GM12878 (cell line): Measurements from ENCODE around the gene IFIT5. TPM values are rescaled to one million over a fixed set of nuclear protein-coding genes. Genes with fewer than 3 reads are reported as not detected.

Experiments used
- ATAC-seq: fragments of 200-7000 bp; cut with Tn5 transposase; 3 replicates; pipeline ENCODE4 v1.9.1; 2020; ENCODE audit warnings: mild to moderate bottlenecking, moderate library complexity
- BruUV-seq: library from RNA; stranded (reverse); fragments of 400-500 nt; replicated peaks from 2 replicates; lab custom pipeline; 2021; lab: Mats Ljungman, UMichigan
- CTCF ChIA-PET: fragments of 300-600 bp; sonication (Branson Sonifier 250); formaldehyde crosslinking; extraction: SDS; loops from one replicate; lab custom pipeline; 2021; ENCODE audit warnings: inconsistent platforms; lab: Yijun Ruan, JAX
- POLR2A ChIA-PET: fragments of 350-600 bp; formaldehyde crosslinking; extraction: SDS; loops from one replicate; lab custom pipeline; 2021; ENCODE audit warnings: inconsistent platforms; lab: Charles Lee
- RAD21 ChIA-PET: fragments of 300-600 bp; sonication (Branson Sonifier 250); formaldehyde crosslinking; loops from one replicate; lab custom pipeline; 2023; ENCODE audit warnings: antibody characterized with exemption; ENCODE audit not compliant: unreplicated experiment; lab: Charles Lee
- SMC1A ChIA-PET: fragments of 300-600 bp; sonication (Branson Sonifier 250); formaldehyde crosslinking; loops from one replicate; lab custom pipeline; 2023; ENCODE audit not compliant: unreplicated experiment, uncharacterized antibody; lab: Charles Lee
- DNase-seq: peaks from one replicate; pipeline ENCODE4 v3.0.0-alpha.2; 2011; ENCODE audit warnings: low read depth, low spot score
- FAIRE-seq: peaks from 3 replicates; lab custom pipeline; 2011; peaks lifted over from hg19 to GRCh38; lab: Jason Lieb, UNC
- H2AFZ ChIP-seq: 2 replicates; pipeline ENCODE4 v1.6.0; 2011; ENCODE audit warnings: low read depth, low read length, control low read depth; ENCODE audit not compliant: control insufficient read depth
- H3K27ac ChIP-seq: 2 replicates; pipeline ENCODE4 v1.5.1; 2011; ENCODE audit warnings: control low read depth; ENCODE audit not compliant: control insufficient read depth, insufficient read depth
- H3K27me3 ChIP-seq, 2 experiments: replicated peaks in 1 of 2; 2 replicates each; pipeline versions ENCODE4 v1.6.0 to v1.6.1; 2011; ENCODE audit warnings: low read length in 1 of 2; ENCODE audit not compliant: control insufficient read depth in 2 of 2, insufficient read depth in 2 of 2
- H3K36me3 ChIP-seq, 2 experiments: 2 replicates each; pipeline ENCODE4 v1.5.1; 2011; ENCODE audit warnings: low read length in 1 of 2; ENCODE audit not compliant: control insufficient read depth in 2 of 2, insufficient read depth in 2 of 2
- H3K4me1 ChIP-seq: 2 replicates; pipeline ENCODE4 v1.6.1; 2011; ENCODE audit warnings: mild to moderate bottlenecking, low read length, moderate library complexity, mixed read lengths; ENCODE audit not compliant: control insufficient read depth, insufficient read depth
- H3K4me2 ChIP-seq: 2 replicates; pipeline ENCODE4 v1.6.0; 2011; ENCODE audit warnings: control low read depth; ENCODE audit not compliant: control insufficient read depth, insufficient read depth
- H3K4me3 ChIP-seq: fragments of 200-600 bp; sonication (generic); 2 replicates; pipeline ENCODE4 v1.5.1; 2016
- H3K79me2 ChIP-seq: 2 replicates; pipeline ENCODE4 v1.6.0; 2011; ENCODE audit warnings: low read length; ENCODE audit not compliant: control insufficient read depth, insufficient read depth
- H3K9ac ChIP-seq: 2 replicates; pipeline ENCODE4 v1.8.0; 2011; ENCODE audit warnings: low read length, control low read depth, mixed read lengths; ENCODE audit not compliant: control insufficient read depth, insufficient read depth
- H3K9me3 ChIP-seq: replicated peaks from 3 replicates; pipeline ENCODE4 v1.5.1; 2011; ENCODE audit warnings: mild to moderate bottlenecking, low read length; ENCODE audit not compliant: control insufficient read depth, insufficient read depth
- H4K20me1 ChIP-seq: 2 replicates; pipeline ENCODE4 v1.6.0; 2011; ENCODE audit not compliant: control insufficient read depth, insufficient read depth
- NFXL1 ChIP-seq: fragments of 450-650 bp; IDR thresholded peaks from 2 replicates; pipeline ENCODE4 v1.6.1; 2017; ENCODE audit warnings: antibody characterized with exemption, mild to moderate bottlenecking, borderline replicate concordance
- PML ChIP-seq: IDR thresholded peaks from 2 replicates; pipeline ENCODE4 v1.6.1; 2012; ENCODE audit warnings: low read length, inconsistent platforms
- RFX5 ChIP-seq: IDR thresholded peaks from 2 replicates; pipeline ENCODE4 v1.6.1; 2011; ENCODE audit warnings: low read depth, low read length, improper control_type of control experiment
- SIX5 ChIP-seq: IDR thresholded peaks from 2 replicates; pipeline ENCODE4 v1.6.1; 2011; ENCODE audit warnings: mild to moderate bottlenecking, low read depth, low read length, moderate library complexity; ENCODE audit not compliant: severe bottlenecking
- in situ Hi-C: fragments of 300-500 bp; cut with MboI; formaldehyde crosslinking; loops from 9 replicates; pipeline ENCODE4 v1.14.3; 2018; ENCODE audit warnings: mixed read lengths
- intact Hi-C: fragments of 100-400 bp; cut with micrococcal nuclease; formaldehyde crosslinking; loops from one replicate; pipeline ENCODE4 v1.14.2; 2022; ENCODE audit not compliant: unreplicated experiment
- polyA plus RNA-seq, 11 experiments: library from polyadenylated mRNA; depleted of rRNA in 4 of 11; unstranded in 6 of 11; stranded (reverse) in 5 of 11; fragments of >200 nt; fragmentation: Nextera tagmentation in 4 of 11; fragmentation: Illumina TruSeq in 1 of 11; extraction: Ambion mirVana in 4 of 11; extraction: Trizol in 1 of 11; gene quantifications; 1 replicate in 1 of 11; 2 replicates in 10 of 11; pipeline versions ENCODE4 v1.2.1 to v1.2.3, GENCODE V29; 2011 to 2016; ENCODE audit warnings: inconsistent platforms in 2 of 11, missing spikeins in 2 of 11, low read depth in 1 of 11
- total RNA-seq, 4 experiments: library from RNA; depleted of rRNA in 3 of 4; stranded (reverse); fragments of >200 nt in 3 of 4; fragmentation: Illumina TruSeq in 1 of 4; extraction: Trizol in 1 of 4; gene quantifications; 2 replicates each; pipeline versions ENCODE4 v1.2.1 to v1.2.3, GENCODE V29; 2013 to 2021
- TF ChIP-seq, protein P1 (sequence below): fragments of 150-350 bp; IDR thresholded peaks from 2 replicates; pipeline ENCODE4 v1.6.1; 2014; ENCODE audit warnings: mild to moderate bottlenecking, low read depth, low read length
- TF ChIP-seq, protein P2 (sequence below): IDR thresholded peaks from 2 replicates; pipeline ENCODE4 v1.6.1; 2012; ENCODE audit warnings: mild to moderate bottlenecking, low read depth, low read length

The IFIT5 gene
- total and polyA plus RNA-seq, 10 of the 15 experiments (the other 5 are each of a cell fraction or from before 2014, with no cell fraction given) = 5.9 to 17.0 (median 10.4) TPM

DNA sequence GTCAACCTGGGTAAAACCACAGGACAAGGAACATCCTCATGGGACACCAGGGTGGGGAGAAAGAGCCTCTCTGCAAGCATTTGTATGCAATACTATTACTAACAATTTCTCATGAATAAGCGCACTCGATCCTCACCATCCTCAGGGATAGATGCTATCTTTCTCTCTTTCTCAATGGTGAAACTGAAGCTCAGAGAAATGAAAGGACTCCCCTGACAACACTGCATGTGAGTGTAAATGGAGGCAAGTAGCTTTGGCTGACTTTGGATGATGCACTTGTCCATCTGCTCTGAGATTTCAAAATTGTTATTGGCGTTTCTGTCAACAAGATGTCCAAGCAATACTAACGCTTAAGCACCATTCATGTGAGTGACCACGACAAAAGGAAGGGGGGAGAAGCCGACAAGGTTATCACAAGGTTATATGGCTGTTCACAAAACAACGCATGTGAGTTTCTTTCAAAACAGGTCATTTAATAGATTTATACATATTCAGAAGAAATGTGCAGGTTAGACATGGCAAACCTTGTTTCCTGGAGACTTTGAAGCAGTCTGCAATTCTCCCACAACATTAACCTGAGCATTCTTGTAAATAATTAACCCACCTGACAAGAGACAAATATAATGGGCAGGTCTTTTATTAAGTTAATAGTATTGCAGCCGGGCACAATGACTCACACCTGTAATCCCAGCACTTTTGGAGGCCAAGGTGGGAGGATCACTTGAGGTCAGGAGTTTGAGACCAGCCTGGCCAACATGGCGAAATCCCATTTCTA lies 54.0 kb downstream of the IFIT5 start (continued):
- no peak for TF ChIP-seq SIX5
- no peak for TF ChIP-seq PML
- TF ChIP-seq, protein P1, sequence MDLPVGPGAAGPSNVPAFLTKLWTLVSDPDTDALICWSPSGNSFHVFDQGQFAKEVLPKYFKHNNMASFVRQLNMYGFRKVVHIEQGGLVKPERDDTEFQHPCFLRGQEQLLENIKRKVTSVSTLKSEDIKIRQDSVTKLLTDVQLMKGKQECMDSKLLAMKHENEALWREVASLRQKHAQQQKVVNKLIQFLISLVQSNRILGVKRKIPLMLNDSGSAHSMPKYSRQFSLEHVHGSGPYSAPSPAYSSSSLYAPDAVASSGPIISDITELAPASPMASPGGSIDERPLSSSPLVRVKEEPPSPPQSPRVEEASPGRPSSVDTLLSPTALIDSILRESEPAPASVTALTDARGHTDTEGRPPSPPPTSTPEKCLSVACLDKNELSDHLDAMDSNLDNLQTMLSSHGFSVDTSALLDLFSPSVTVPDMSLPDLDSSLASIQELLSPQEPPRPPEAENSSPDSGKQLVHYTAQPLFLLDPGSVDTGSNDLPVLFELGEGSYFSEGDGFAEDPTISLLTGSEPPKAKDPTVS = no peak

DNA sequence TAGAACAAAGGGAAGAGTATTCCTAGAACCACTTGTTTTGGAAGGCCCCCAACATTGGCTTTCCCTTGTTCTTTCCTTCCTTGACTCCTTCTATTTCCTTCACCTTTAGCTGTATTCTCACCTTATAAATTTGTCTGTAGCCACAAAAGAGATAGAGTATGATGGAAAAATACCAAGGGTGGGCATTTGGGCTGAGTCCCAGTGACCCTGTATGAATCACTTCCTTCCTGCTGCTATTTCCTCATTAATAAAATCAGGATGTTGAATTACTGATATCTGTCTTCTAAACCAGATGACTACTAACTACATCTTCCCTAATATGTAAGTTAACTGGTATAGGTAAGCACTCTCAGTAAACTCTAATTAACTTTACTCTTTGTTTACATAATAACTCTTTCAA lies 55.1 kb downstream of the IFIT5 start:
- ChIA-PET SMC1A (no interaction called here), POLR2A (no interaction called here)

More for the DNA sequence above, 55.1 kb downstream of the IFIT5 start:
- H3K4me1 ChIP-seq = no peaks in the 10 kb centered on the region
- no peak overlapping the region for H3K27ac ChIP-seq
- H3K4me3 ChIP-seq = no peak overlapping the region
- H3K9ac ChIP-seq = no peak overlapping the region
- no peaks in the 10 kb centered on the region for H4K20me1 ChIP-seq
- H3K9me3 ChIP-seq = no peaks in the 10 kb centered on the region
- TF ChIP-seq RFX5 (no peak), NFXL1 (no peak)
- TF ChIP-seq, protein P2, sequence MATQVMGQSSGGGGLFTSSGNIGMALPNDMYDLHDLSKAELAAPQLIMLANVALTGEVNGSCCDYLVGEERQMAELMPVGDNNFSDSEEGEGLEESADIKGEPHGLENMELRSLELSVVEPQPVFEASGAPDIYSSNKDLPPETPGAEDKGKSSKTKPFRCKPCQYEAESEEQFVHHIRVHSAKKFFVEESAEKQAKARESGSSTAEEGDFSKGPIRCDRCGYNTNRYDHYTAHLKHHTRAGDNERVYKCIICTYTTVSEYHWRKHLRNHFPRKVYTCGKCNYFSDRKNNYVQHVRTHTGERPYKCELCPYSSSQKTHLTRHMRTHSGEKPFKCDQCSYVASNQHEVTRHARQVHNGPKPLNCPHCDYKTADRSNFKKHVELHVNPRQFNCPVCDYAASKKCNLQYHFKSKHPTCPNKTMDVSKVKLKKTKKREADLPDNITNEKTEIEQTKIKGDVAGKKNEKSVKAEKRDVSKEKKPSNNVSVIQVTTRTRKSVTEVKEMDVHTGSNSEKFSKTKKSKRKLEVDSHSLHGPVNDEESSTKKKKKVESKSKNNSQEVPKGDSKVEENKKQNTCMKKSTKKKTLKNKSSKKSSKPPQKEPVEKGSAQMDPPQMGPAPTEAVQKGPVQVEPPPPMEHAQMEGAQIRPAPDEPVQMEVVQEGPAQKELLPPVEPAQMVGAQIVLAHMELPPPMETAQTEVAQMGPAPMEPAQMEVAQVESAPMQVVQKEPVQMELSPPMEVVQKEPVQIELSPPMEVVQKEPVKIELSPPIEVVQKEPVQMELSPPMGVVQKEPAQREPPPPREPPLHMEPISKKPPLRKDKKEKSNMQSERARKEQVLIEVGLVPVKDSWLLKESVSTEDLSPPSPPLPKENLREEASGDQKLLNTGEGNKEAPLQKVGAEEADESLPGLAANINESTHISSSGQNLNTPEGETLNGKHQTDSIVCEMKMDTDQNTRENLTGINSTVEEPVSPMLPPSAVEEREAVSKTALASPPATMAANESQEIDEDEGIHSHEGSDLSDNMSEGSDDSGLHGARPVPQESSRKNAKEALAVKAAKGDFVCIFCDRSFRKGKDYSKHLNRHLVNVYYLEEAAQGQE = no peak
- in situ Hi-C loops (no loop called here), intact Hi-C loops (no loop called here)
- H3K4me2 ChIP-seq = no peak overlapping the region
- DNase-seq (no peak), FAIRE-seq (no peak), ATAC-seq (no peak)
- CTCF ChIA-PET = no interaction called here
- no peaks in the 10 kb centered on the region for H3K79me2 ChIP-seq
- RAD21 ChIA-PET = no interaction called here
- no TSS peak for BruUV-seq
- no peaks in the 10 kb centered on the region for H3K36me3 ChIP-seq
- H2AFZ ChIP-seq = no peak overlapping the region
- no peaks in the 10 kb centered on the region for H3K27me3 ChIP-seq

Other genes starting within 250 kb of the IFIT5 start
Only the 7 nearest of the 8 such genes appear.
- gene CH25H, start 207.3 kb upstream of the IFIT5 start, total RNA-seq (2014; rRNA removed) = not detected in 2 replicates
- not detected in 2 replicates for gene CH25H, start 207.3 kb upstream of the IFIT5 start, total RNA-seq (2014; rRNA removed; fragmentation: Illumina TruSeq; extraction: Trizol)
- not detected in 2 replicates for gene CH25H, start 207.3 kb upstream of the IFIT5 start, total RNA-seq (2021)
- not detected in 2 replicates for gene CH25H, start 207.3 kb upstream of the IFIT5 start, polyA plus RNA-seq (2011; rRNA removed)
- gene CH25H, start 207.3 kb upstream of the IFIT5 start, polyA plus RNA-seq (2014; fragmentation: Illumina TruSeq; extraction: Trizol) = not detected in 2 replicates
- gene CH25H, start 207.3 kb upstream of the IFIT5 start, polyA plus RNA-seq (2014; fragmentation: Nextera tagmentation; extraction: Ambion mirVana) = not detected
- gene CH25H, start 207.3 kb upstream of the IFIT5 start, polyA plus RNA-seq (2014; rRNA removed) = not detected in 2 replicates
- not detected for gene CH25H, start 207.3 kb upstream of the IFIT5 start, polyA plus RNA-seq (2016; fragmentation: Nextera tagmentation; extraction: Ambion mirVana)
- gene LIPA, start 162.8 kb upstream of the IFIT5 start, total RNA-seq (2014; rRNA removed) = 33.0 and 44.9 TPM in 2 replicates
- 34.0 and 36.1 TPM in 2 replicates for gene LIPA, start 162.8 kb upstream of the IFIT5 start, total RNA-seq (2014; rRNA removed; fragmentation: Illumina TruSeq; extraction: Trizol)
- gene LIPA, start 162.8 kb upstream of the IFIT5 start, total RNA-seq (2021) = 32.3 and 33.8 TPM in 2 replicates
- gene LIPA, start 162.8 kb upstream of the IFIT5 start, polyA plus RNA-seq (2011; rRNA removed) = 43.0 and 59.4 TPM in 2 replicates
- gene LIPA, start 162.8 kb upstream of the IFIT5 start, polyA plus RNA-seq (2014; fragmentation: Illumina TruSeq; extraction: Trizol) = 46.5 and 64.2 TPM in 2 replicates
- 10 to 100 TPM; 36.0 to 45.2 TPM for gene LIPA, start 162.8 kb upstream of the IFIT5 start, polyA plus RNA-seq (2014; fragmentation: Nextera tagmentation; extraction: Ambion mirVana)
- gene LIPA, start 162.8 kb upstream of the IFIT5 start, polyA plus RNA-seq (2014; rRNA removed) = 25.7 and 31.1 TPM in 2 replicates
- 10 to 100 TPM; 44.1 to 50.3 TPM for gene LIPA, start 162.8 kb upstream of the IFIT5 start, polyA plus RNA-seq (2016; fragmentation: Nextera tagmentation; extraction: Ambion mirVana)
- gene IFIT2, start 112.5 kb upstream of the IFIT5 start, total RNA-seq (2014; rRNA removed) = 5.2 and 6.8 TPM in 2 replicates
- 10.7 and 13.4 TPM in 2 replicates for gene IFIT2, start 112.5 kb upstream of the IFIT5 start, total RNA-seq (2014; rRNA removed; fragmentation: Illumina TruSeq; extraction: Trizol)
- gene IFIT2, start 112.5 kb upstream of the IFIT5 start, total RNA-seq (2021) = 7.1 and 9.0 TPM in 2 replicates
- 9.4 and 15.7 TPM in 2 replicates for gene IFIT2, start 112.5 kb upstream of the IFIT5 start, polyA plus RNA-seq (2011; rRNA removed)
- gene IFIT2, start 112.5 kb upstream of the IFIT5 start, polyA plus RNA-seq (2014; fragmentation: Illumina TruSeq; extraction: Trizol) = 9.6 and 15.0 TPM in 2 replicates
- gene IFIT2, start 112.5 kb upstream of the IFIT5 start, polyA plus RNA-seq (2014; fragmentation: Nextera tagmentation; extraction: Ambion mirVana) = 10 to 100 TPM; 11.8 to 14.8 TPM
- gene IFIT2, start 112.5 kb upstream of the IFIT5 start, polyA plus RNA-seq (2014; rRNA removed) = 5.0 and 8.1 TPM in 2 replicates
- gene IFIT2, start 112.5 kb upstream of the IFIT5 start, polyA plus RNA-seq (2016; fragmentation: Nextera tagmentation; extraction: Ambion mirVana) = 1 to 10 TPM; 9.8 to 9.9 TPM
- 39.1 and 55.0 TPM in 2 replicates for gene IFIT3, start 86.6 kb upstream of the IFIT5 start, total RNA-seq (2014; rRNA removed)
- 67.3 and 79.1 TPM in 2 replicates for gene IFIT3, start 86.6 kb upstream of the IFIT5 start, total RNA-seq (2014; rRNA removed; fragmentation: Illumina TruSeq; extraction: Trizol)
- 38.9 and 44.4 TPM in 2 replicates for gene IFIT3, start 86.6 kb upstream of the IFIT5 start, total RNA-seq (2021)
- 30.8 and 39.2 TPM in 2 replicates for gene IFIT3, start 86.6 kb upstream of the IFIT5 start, polyA plus RNA-seq (2011; rRNA removed)
- 70.2 and 91.4 TPM in 2 replicates for gene IFIT3, start 86.6 kb upstream of the IFIT5 start, polyA plus RNA-seq (2014; fragmentation: Illumina TruSeq; extraction: Trizol)
- gene IFIT3, start 86.6 kb upstream of the IFIT5 start, polyA plus RNA-seq (2014; fragmentation: Nextera tagmentation; extraction: Ambion mirVana) = 10 to 100 TPM; 27.0 to 50.4 TPM
- gene IFIT3, start 86.6 kb upstream of the IFIT5 start, polyA plus RNA-seq (2014; rRNA removed) = 35.8 and 52.1 TPM in 2 replicates
- gene IFIT3, start 86.6 kb upstream of the IFIT5 start, polyA plus RNA-seq (2016; fragmentation: Nextera tagmentation; extraction: Ambion mirVana) = 10 to 100 TPM; 51.7 to 53.0 TPM
- gene IFIT1B, start 36.5 kb upstream of the IFIT5 start, total RNA-seq (2014; rRNA removed) = not detected in 2 replicates
- not detected in 2 replicates for gene IFIT1B, start 36.5 kb upstream of the IFIT5 start, total RNA-seq (2014; rRNA removed; fragmentation: Illumina TruSeq; extraction: Trizol)
- gene IFIT1B, start 36.5 kb upstream of the IFIT5 start, total RNA-seq (2021) = not detected in 2 replicates
- not detected in 2 replicates for gene IFIT1B, start 36.5 kb upstream of the IFIT5 start, polyA plus RNA-seq (2011; rRNA removed)
- gene IFIT1B, start 36.5 kb upstream of the IFIT5 start, polyA plus RNA-seq (2014; fragmentation: Illumina TruSeq; extraction: Trizol) = 0.17 TPM in 1 of 2 replicates, not detected in the other
- gene IFIT1B, start 36.5 kb upstream of the IFIT5 start, polyA plus RNA-seq (2014; fragmentation: Nextera tagmentation; extraction: Ambion mirVana) = under 1 TPM in 1 of 2 experiments, not detected in 1; 0.04 TPM
- not detected in 2 replicates for gene IFIT1B, start 36.5 kb upstream of the IFIT5 start, polyA plus RNA-seq (2014; rRNA removed)
- not detected for gene IFIT1B, start 36.5 kb upstream of the IFIT5 start, polyA plus RNA-seq (2016; fragmentation: Nextera tagmentation; extraction: Ambion mirVana)
- gene IFIT1, start 21.9 kb upstream of the IFIT5 start, total RNA-seq (2014; rRNA removed) = 19.7 and 29.8 TPM in 2 replicates
- gene IFIT1, start 21.9 kb upstream of the IFIT5 start, total RNA-seq (2014; rRNA removed; fragmentation: Illumina TruSeq; extraction: Trizol) = 32.0 and 39.2 TPM in 2 replicates
- 18.8 and 22.5 TPM in 2 replicates for gene IFIT1, start 21.9 kb upstream of the IFIT5 start, total RNA-seq (2021)
- gene IFIT1, start 21.9 kb upstream of the IFIT5 start, polyA plus RNA-seq (2011; rRNA removed) = 23.4 and 36.6 TPM in 2 replicates
- 31.5 and 44.4 TPM in 2 replicates for gene IFIT1, start 21.9 kb upstream of the IFIT5 start, polyA plus RNA-seq (2014; fragmentation: Illumina TruSeq; extraction: Trizol)
- gene IFIT1, start 21.9 kb upstream of the IFIT5 start, polyA plus RNA-seq (2014; fragmentation: Nextera tagmentation; extraction: Ambion mirVana) = 10 to 100 TPM; 28.9 to 37.2 TPM
- 17.5 and 21.3 TPM in 2 replicates for gene IFIT1, start 21.9 kb upstream of the IFIT5 start, polyA plus RNA-seq (2014; rRNA removed)
- gene IFIT1, start 21.9 kb upstream of the IFIT5 start, polyA plus RNA-seq (2016; fragmentation: Nextera tagmentation; extraction: Ambion mirVana) = 10 to 100 TPM; 13.9 to 16.1 TPM
- gene SLC16A12, start 121.0 kb downstream of the IFIT5 start, total RNA-seq (2014; rRNA removed) = not detected in 2 replicates
- not detected in 2 replicates for gene SLC16A12, start 121.0 kb downstream of the IFIT5 start, total RNA-seq (2014; rRNA removed; fragmentation: Illumina TruSeq; extraction: Trizol)
- not detected in 2 replicates for gene SLC16A12, start 121.0 kb downstream of the IFIT5 start, total RNA-seq (2021)
- not detected in 2 replicates for gene SLC16A12, start 121.0 kb downstream of the IFIT5 start, polyA plus RNA-seq (2011; rRNA removed)
- not detected in 2 replicates for gene SLC16A12, start 121.0 kb downstream of the IFIT5 start, polyA plus RNA-seq (2014; fragmentation: Illumina TruSeq; extraction: Trizol)
- gene SLC16A12, start 121.0 kb downstream of the IFIT5 start, polyA plus RNA-seq (2014; fragmentation: Nextera tagmentation; extraction: Ambion mirVana) = not detected
- not detected in 2 replicates for gene SLC16A12, start 121.0 kb downstream of the IFIT5 start, polyA plus RNA-seq (2014; rRNA removed)
- not detected for gene SLC16A12, start 121.0 kb downstream of the IFIT5 start, polyA plus RNA-seq (2016; fragmentation: Nextera tagmentation; extraction: Ambion mirVana)